GM19099 (cell line): Measurements from ENCODE around the gene OAF.
A peak's percentile ranks its signal among the peaks of the same experiment; 100 is the strongest.

Source experiments
- POLR2A ChIP-seq: IDR thresholded peaks from 3 replicates; pipeline ENCODE4 v1.6.1; 2011; ENCODE audit warnings: low read depth; ENCODE audit not compliant: insufficient read length; ENCODE audit errors: extremely low read depth

OAF gene

DNA sequence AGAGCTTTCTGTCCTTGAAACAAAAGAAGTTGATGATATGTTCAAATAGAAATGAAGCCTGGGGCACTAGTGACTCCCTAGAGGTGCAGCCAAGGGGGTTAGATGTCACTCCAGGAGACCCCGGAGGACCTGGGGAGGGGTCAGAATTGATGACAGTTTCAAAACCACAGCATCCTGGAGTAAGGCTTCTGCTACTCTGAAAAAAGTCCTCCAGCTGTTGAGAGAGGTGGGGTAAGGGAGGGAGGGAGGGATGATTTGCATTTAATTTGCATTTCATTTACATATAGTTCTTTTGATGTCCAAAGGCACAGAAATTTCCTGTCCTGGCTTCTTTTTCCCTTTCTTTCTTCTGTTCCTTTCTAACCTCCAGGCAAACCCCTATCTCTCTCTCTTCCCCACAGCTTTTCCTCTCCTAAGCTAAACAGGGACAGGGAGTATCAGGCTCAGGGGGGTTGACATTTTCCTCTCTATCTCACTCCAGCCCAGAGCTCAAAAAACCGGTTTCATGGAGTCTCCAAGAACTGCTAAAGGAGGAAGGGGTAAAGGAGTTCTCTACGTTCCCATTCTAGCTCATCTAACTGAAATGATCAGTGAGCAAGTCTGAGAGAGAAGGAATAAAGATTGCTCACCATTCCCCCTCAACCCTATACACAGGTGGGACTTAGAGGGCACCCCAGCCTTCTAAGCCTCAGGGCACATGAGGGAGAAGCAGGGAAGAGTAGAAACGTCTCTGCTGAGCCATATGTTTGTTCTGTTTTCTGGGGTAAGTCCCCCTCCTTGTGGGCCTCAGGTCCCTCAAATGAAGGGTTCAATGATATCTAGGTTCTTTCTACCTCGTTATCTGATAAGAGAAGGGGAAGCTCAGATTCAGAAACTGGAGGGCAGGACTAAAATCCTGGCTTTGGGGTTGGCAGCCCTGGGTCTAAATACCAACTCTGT, 25.6 kb downstream of the OAF start:
- TF ChIP-seq POLR2A: peak; percentile 31

DNA sequence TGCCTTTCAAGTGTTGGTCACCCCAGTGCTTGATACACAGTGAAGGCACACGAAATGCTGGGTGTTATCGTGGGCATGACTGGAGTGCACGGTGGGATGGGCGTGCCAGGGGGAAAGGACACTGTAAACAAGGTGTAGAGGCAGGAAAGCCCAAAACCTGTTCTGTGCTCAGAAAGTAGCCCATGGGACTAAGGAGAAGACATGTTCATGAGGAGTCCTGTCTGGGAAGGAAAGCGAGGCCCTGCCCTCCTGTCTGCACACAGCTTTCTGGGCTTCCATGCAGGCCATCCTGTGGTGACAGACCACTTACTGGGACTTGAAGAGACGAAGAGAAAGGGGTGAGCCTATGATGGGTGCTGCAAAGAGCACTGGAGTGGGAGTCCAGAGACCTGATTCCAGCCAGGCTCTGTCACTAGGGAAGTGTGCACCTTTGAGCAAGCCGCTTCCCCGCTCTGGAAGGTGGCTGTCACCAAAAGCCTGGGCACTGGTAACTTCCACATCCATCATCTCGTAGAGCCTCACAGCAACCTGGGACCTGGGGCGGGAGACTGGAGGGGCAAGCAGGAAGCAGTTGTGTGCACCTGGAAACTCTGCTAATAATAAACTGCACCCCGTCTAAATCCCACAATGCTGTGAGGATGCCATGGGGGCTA, 28.3 kb downstream of the OAF start:
- no peak for TF ChIP-seq POLR2A

DNA sequence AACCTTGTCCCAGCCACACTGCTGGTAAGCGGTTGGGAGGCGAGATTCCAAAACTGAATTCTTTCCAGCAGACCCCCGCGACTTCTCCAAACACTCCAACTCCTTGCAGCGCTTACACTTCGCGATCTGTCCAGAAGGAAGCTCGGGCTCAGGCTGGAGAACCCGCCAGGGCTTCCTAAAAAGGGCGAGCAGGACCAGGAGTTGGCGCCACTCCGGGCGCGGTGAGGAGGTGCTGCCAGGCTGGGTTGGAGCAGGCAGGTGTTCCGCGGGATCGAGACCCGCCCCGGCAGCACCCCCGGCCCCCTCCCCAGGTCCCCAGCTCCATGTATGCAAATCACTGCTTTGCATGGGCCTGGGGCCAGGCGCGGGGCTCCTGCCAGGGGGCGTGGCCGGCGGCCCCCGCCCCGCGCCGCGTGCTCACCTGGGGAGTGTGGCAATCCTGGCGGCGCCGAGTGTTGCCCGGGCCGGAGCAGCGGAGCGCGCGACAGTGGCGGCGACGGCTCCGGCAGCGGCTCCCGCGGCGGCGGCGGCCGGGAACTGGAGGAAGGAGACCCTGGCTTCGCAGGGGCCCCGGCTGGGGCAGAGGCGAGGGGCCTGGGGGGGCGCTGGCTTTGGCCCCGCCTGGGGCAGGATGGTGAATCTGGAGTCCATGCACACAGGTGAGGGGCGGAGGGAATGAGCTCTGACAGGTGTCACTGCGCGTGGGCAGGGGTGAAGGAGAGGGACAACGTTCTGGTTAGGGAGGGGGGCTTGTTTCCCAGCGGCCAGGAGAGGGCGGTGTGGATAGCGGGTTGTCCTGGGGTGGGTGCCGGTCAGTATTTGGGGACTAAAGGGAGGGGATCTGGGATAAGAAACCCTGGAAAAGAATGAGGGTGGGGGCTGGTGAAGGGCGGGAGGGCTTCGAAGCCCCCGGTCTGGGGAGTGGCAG, 29.1 kb downstream of the OAF start, which contains the start of gene POU2F3:
Gene POU2F3 (plus strand): TSS at position 428 of the 928 bp plus-strand sequence. CDS start 204 bp downstream, at position 632.
- TF ChIP-seq POLR2A: no peak

DNA sequence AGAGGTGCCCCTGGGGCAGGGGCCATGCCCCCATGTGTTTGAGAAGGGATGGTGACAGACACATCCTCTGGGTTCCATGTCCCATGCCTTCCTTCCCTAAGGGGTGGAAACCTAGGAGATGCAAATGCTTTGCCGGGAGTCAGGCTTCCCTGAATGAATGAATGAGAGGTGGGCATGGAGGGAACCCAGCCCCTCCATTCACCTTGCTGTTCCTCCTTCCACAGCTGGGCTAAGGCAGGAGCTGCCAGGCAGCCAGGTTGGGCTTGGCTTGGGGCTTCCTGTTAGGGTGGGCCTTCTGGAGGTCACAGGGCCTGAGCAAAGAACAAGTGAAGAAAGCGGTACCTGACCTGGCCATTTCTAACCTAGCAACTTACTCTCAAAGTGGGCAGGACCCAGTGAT, 30.0 kb downstream of the OAF start:
- no peak for TF ChIP-seq POLR2A

DNA sequence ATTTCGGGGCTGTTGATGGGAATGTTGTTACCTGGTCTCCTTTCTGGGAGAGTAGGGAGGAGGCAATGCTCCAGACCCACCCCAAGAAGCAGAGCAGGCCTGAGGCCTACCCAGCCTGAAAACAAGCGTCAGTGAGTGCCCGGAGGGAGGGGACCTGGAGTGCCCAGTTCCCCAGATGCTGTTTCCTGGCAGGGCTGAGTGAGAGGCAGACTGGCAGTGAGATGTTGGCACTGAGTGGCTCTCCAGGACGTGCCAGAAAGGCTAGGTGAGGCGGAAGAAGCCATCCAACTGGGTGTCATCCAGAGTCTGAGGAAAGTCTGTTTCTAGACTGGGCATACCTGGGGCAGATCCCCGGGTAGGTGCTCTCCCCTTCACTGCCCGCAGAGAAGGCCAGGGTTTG, 30.4 kb downstream of the OAF start:
- TF ChIP-seq POLR2A: no peak

GRCh38 chr11:120243221-120243620, 32.4 kb downstream of the OAF start:
- TF ChIP-seq POLR2A: no peak

DNA sequence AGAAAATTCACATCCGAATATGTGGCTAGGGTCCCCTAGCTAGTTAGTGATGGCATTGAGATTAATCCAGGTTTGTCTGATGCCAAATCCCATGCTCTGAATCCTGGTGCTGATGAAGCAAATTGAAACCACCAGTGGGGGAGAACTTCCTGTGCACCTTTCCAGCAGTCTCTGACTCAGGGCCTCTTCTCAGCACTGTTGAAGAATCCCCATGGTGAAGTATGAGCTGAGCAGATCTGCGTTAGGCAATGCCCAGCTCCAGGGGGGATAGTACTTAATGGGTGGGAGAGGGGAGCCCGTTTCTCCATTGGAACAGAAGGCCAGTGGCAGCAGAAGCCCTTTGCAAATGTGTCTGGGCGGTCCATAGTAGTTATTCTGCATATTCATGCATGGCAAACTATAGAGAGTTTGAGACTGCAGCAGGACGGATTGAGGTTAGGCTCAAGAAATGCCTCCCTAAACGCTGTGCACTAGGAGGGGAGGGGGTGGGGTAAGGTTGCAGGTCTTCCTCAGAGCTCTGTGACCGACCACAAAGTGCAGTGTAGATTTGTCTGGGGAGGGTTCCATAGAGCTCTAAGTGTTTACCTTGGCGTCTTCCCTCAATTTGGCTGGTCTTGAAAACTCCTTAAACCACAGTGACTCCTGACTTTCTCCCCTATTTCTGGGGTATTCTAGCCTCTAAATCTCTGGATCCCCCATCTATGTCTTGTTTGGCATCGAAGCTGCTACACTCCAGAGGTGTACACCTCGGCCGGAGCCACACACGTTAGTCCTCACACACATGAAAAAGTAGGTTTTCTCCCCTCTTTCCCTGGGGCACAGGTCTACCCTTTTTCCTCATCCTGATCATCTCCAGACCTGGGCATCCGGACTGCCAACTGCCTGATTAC, 33.9 kb downstream of the OAF start:
- no peak for TF ChIP-seq POLR2A

- no peak for TF ChIP-seq POLR2A
These were observed 34.6 kb downstream of the OAF start for GRCh38 chr11:120245434-120245833.

DNA sequence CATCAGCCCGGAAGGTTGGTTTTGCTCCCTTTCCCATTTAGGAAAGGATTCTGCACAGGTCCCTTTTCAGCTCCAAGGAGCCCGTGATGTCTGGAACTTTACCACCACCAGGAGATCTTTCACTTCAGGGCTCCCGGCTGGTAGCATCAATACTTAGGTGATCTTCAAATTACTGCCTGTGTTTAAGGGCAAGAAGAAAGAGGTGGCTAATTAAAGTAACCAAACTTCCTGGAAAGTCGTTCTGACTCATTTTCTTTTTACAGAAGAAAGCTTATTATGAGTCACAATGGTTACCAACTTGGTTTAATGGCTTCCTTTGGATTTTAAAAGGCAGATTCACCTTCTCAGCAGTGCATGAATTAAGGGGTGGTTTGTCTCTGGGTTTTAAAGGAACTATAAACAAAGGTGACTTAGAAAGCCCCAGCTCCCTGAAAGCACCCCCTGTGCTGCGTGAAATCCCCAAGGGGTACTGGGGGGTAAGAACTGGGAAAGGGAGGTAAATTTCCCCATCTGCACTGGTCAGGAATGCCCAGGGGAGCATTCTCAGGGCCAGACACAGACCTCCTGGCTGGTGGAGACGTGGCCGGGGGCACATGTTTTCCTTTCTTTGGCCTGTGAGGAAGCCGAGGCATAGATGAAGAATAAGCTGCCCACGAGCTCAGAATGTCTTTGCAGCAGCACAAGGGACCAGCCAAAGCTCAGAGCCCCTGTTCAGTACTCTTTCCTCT, 37.9 kb downstream of the OAF start:
- no peak for TF ChIP-seq POLR2A

DNA sequence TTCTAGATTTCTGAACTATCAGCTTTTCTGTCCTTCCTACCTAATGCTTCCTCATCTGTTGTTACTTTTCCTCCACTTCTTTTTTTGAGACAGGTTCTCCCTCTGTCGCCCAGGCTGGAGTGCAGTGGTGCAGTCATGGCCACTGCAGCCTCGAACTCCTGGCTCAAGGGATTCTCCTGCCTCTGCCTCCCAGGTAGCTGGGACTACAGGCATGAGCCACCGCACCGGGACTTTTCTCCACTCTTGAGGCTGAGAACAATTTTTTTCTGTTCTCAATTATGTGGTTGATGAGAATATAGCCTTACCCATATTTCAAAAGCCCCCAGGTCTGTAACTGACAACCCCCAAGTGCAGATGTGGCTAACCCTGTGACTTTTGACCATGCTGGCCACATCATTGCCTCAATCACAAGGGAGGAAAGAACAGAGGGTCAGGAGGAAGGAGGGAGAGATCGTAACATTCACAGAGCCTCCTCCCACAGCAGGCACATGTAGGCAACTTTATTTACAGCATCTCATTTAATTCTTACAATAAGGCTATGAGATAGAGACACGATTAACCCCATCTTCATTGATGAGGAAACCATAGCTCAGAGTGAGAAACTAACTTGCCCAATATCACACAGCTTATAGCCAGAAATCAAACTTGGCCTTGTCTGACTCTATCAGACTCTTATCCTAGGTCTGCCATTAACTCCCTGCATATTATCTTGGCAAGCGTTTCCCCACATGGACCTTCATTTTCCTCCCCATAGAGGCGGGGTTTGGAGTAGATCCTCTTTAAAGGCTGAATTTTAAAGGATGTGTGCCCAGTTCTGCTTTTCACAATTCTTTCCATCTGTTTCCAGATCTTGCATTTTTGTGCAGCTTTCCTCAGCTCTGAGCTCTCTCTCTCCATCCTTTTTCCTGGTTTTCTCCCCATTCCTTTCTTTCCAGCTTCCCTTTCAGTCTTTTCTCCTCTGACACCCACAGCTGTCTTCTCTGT, 38.7 kb downstream of the OAF start:
- no peak for TF ChIP-seq POLR2A

DNA sequence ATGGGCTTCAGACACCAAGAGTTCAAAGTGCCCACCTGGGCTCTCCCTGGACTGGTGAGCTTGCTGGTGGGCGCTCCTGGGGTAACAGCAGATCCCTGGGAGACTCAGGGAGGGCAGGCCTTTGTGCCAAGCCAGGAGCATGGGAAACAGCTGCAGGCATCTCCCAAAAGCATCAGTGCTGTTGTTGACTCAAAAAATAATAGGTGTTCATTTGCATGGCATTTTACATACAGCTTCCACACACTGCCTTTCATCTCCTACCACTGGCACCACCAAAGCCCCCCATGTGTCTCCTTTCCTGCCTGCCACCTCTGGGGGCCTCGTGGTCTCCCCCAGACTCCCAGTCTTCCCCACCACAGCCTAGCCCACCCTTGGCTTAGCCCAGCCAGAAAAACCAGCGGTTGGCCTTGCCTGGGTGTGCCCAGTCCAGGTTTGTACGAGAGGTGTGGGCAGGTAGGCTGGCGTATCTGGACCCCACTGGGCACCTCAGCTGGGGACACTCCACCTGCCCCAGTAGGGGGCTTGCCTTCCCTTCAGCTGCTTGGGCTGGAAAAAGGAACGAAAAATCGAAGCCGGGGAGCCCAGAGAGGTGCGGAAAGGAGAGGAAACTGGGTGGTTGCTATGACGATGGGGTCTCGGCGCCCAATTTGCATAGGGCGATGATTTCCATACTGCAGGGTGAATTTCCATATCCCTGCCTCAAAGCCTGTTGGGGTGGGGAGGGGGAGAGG, 44.1 kb downstream of the OAF start:
- TF ChIP-seq POLR2A: no peak

GRCh38 chr11:120255519-120255866, 44.7 kb downstream of the OAF start:
- TF ChIP-seq POLR2A: no peak
